PC-9 (cell line): Measurements from ENCODE around the gene RXRG.

Experiments
- CTCF ChIP-seq: fragments of 200-600 bp; sonication (generic); conservative IDR thresholded peaks from 2 replicates; pipeline ENCODE4 v1.6.1; 2017; ENCODE audit warnings: mixed run types, antibody characterized with exemption, mild to moderate bottlenecking, moderate library complexity
- EZH2 ChIP-seq: fragments of 200-600 bp; sonication (generic); IDR thresholded peaks from 2 replicates; pipeline ENCODE4 v1.8.0; 2017; ENCODE audit warnings: antibody characterized with exemption, low read depth

- no peak for TF ChIP-seq CTCF
- TF ChIP-seq EZH2 = no peak
Measured at GRCh38 chr1:165442653-165443052, 2.3 kb downstream of the RXRG start.
